ENCODE data around the gene SYPL2.

SYPL2 gene

DNA sequence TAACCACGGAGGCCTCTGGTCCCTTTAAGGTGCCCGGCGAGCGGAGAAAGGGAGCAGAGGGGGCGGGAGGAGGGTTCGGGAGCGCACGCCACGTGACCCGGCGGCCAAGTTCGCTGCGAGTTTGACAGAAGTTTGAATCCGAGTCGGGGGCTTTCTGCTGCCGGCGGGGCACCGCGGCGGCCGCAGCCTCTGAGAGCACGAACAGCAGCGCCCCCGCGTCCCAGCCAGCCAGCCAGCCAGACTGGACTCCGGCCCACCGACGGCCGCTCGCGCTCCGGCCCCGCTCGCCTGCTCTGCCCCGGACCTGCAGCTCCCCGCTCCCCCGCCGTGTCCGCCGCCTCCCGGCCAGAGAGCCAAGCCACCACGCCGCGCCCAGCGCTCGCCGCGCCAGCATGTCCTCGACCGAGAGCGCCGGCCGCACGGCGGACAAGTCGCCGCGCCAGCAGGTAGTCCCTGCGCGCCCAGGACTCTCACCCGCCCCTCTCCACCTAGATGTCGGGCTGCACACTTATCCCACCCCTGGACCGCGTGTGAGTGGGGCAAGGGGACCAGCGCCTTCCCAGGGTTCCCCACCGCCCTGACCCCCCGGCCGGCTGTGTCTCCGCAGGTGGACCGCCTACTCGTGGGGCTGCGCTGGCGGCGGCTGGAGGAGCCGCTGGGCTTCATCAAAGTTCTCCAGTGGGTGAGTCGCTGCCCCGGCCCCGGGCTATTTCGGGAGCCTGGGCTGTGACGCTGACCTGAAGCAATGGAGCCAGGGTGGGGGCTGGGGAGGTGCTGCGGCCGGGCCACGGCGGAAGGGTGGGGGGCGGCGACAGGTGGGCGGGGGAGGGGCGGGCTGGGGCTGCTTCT lies at the start of gene SYPL2:
TSS of gene SYPL2 (plus strand) at position 95 of the 849 bp plus-strand sequence. CDS start at position 393, 298 bp downstream.
- Histone ChIP-seq H3K27me3 (ENCODE audit: insufficient read depth, low read length, poor library complexity, severe bottlenecking) (no peaks in the 10 kb centered on the region), H2AFZ (ENCODE audit: low read length) (no peak within 1 kb of the TSS), H3K4me3 (ENCODE audit: low read length, poor library complexity, severe bottlenecking) (no peak within 1 kb of the TSS)

DNA sequence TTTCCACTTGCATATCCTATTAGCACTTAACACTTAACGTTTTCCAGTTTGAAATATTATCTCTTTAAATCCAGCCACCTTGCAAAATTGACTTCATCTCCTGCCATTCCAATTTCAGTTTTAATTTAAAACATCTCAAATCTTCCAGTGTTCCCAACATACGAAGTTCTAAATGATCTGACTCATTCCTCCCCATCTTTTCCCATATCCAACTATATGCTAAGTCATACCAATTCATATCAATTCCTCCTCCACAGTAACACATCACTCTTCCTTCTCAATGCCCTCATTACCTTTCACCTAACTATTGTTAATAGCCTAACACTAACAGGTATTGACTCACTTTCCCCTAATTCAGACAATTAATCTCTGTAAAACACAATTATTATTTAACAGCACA lies 42.8 kb upstream of the SYPL2 start:
- Histone ChIP-seq H3K4me2 (ENCODE audit: low read depth, low read length, poor library complexity, severe bottlenecking) (peak overlapping the region; percentile 93), H3K79me2 (ENCODE audit: insufficient read depth, low read length) (peaks cover 59% of the 10 kb centered on the region)

More for the DNA sequence above, at the start of gene SYPL2:
- no peak within 1 kb of the TSS for H3K4me2 ChIP-seq (ENCODE audit: low read depth, low read length, poor library complexity, severe bottlenecking)
- H3K9me2 ChIP-seq (replicated peaks; ENCODE audit: low read depth, low read length) = no peaks in the 10 kb centered on the region
- peaks cover 2% of the 10 kb centered on the region for H3K4me1 ChIP-seq (ENCODE audit: insufficient read depth, low read length, poor library complexity, severe bottlenecking)
- H3F3A ChIP-seq (ENCODE audit: low read depth) = no peaks in the 10 kb centered on the region
- H3K9me3 ChIP-seq (ENCODE audit: insufficient read depth, low read depth, low read length) = no peaks in the 10 kb centered on the region
- H4K20me1 ChIP-seq (ENCODE audit: insufficient read depth, low read length, poor library complexity, severe bottlenecking) = no peaks in the 10 kb centered on the region
- no peak for TF ChIP-seq EZH2phosphoT487 (IDR thresholded peaks at IDR 0.05; ENCODE audit: borderline replicate concordance)
- TF ChIP-seq, protein P1, sequence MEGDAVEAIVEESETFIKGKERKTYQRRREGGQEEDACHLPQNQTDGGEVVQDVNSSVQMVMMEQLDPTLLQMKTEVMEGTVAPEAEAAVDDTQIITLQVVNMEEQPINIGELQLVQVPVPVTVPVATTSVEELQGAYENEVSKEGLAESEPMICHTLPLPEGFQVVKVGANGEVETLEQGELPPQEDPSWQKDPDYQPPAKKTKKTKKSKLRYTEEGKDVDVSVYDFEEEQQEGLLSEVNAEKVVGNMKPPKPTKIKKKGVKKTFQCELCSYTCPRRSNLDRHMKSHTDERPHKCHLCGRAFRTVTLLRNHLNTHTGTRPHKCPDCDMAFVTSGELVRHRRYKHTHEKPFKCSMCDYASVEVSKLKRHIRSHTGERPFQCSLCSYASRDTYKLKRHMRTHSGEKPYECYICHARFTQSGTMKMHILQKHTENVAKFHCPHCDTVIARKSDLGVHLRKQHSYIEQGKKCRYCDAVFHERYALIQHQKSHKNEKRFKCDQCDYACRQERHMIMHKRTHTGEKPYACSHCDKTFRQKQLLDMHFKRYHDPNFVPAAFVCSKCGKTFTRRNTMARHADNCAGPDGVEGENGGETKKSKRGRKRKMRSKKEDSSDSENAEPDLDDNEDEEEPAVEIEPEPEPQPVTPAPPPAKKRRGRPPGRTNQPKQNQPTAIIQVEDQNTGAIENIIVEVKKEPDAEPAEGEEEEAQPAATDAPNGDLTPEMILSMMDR (conservative IDR thresholded peaks at IDR 0.05; ENCODE audit: low read length) = no peak
- no peak within 1 kb of the TSS for H3K9ac ChIP-seq (ENCODE audit: low read depth, low read length, poor library complexity, severe bottlenecking)
- no peaks in the 10 kb centered on the region for H3K79me2 ChIP-seq (ENCODE audit: insufficient read depth, low read length)
- H3K36me3 ChIP-seq (ENCODE audit: insufficient read depth, low read length) = no peaks in the 10 kb centered on the region

DNA sequence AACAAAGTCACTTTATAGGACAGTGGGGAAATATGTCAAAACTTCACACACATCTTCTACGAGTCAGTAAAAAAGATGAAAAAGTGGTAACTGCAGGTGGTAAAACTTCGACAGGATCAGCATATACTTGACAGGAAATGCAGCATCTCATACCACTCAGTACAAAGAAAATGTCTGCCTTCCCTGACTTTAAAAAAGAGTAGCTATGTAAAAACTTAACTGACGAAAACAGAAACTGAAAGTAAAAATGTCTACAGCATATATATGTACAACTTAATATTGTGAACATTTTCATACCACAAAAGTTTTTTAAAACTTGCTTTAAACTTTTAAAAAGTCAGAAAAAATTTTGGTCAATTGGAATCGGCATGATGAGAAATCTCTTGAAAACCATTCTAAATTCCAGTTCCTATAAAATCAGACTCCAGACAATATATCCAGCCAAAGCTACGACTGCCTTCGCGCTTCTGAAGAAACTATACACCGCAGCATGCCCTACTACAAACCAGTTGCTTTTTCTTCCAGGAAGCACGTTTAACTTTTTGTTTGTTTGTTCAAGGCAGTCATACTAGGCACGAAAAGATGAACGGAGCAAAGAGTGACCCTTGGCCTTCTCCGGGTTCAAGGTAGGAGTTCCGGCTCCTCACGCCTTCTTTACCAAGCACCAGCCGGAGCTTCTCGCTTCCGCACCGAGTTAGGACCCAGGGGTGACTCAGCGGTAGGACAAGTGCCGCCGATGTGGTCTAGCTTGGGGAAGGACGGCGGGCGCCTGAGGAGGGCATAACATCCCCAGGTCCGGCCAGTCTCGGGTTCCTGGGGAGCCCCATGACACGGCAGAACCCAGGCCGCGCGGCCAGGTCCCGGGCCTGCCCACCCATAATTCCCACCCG lies 40.7 kb upstream of the SYPL2 start:
- Histone ChIP-seq H3K79me2 (ENCODE audit: insufficient read depth, low read length) (peaks cover 58% of the 10 kb centered on the region), H3K9me2 (replicated peaks; ENCODE audit: low read depth, low read length) (no peaks in the 10 kb centered on the region), H3K9me3 (ENCODE audit: insufficient read depth, low read depth, low read length) (no peaks in the 10 kb centered on the region), H3K4me2 (ENCODE audit: low read depth, low read length, poor library complexity, severe bottlenecking) (peak overlapping the region; percentile 93), H3K36me3 (ENCODE audit: insufficient read depth, low read length) (peaks cover 10% of the 10 kb centered on the region; the same call in 1 of the 2 replicates), H3K4me3 (ENCODE audit: low read length, poor library complexity, severe bottlenecking) (peak overlapping the region; percentile 98), H3K4me1 (ENCODE audit: insufficient read depth, low read length, poor library complexity, severe bottlenecking) (peaks cover 34% of the 10 kb centered on the region), H3F3A (ENCODE audit: low read depth) (peaks cover 4% of the 10 kb centered on the region), H4K20me1 (ENCODE audit: insufficient read depth, low read length, poor library complexity, severe bottlenecking) (peaks cover 18% of the 10 kb centered on the region), H3K9ac (ENCODE audit: low read depth, low read length, poor library complexity, severe bottlenecking) (peak overlapping the region; percentile 82), H2AFZ (ENCODE audit: low read length) (peak overlapping the region; percentile 61), H3K27me3 (ENCODE audit: insufficient read depth, low read length, poor library complexity, severe bottlenecking) (peaks cover 4% of the 10 kb centered on the region)
- no peak for TF ChIP-seq EZH2phosphoT487 (IDR thresholded peaks at IDR 0.05; ENCODE audit: borderline replicate concordance)
- TF ChIP-seq, protein P1 (conservative IDR thresholded peaks at IDR 0.05; ENCODE audit: low read length) = no peak

More for the DNA sequence above, 42.8 kb upstream of the SYPL2 start:
- Histone ChIP-seq H3K9me2 (replicated peaks; ENCODE audit: low read depth, low read length) (no peaks in the 10 kb centered on the region), H4K20me1 (ENCODE audit: insufficient read depth, low read length, poor library complexity, severe bottlenecking) (peaks cover 18% of the 10 kb centered on the region), H3K4me1 (ENCODE audit: insufficient read depth, low read length, poor library complexity, severe bottlenecking) (peaks cover 34% of the 10 kb centered on the region), H3K36me3 (ENCODE audit: insufficient read depth, low read length) (peaks cover 22% of the 10 kb centered on the region), H3K9me3 (ENCODE audit: insufficient read depth, low read depth, low read length) (no peaks in the 10 kb centered on the region), H2AFZ (ENCODE audit: low read length) (no peak overlapping the region), H3K9ac (ENCODE audit: low read depth, low read length, poor library complexity, severe bottlenecking) (no peak overlapping the region), H3K27me3 (ENCODE audit: insufficient read depth, low read length, poor library complexity, severe bottlenecking) (peaks cover 4% of the 10 kb centered on the region), H3F3A (ENCODE audit: low read depth) (peaks cover 4% of the 10 kb centered on the region), H3K4me3 (ENCODE audit: low read length, poor library complexity, severe bottlenecking) (peak overlapping the region; percentile 28)
- TF ChIP-seq EZH2phosphoT487 (IDR thresholded peaks at IDR 0.05; ENCODE audit: borderline replicate concordance) = no peak
- TF ChIP-seq, protein P1 (conservative IDR thresholded peaks at IDR 0.05; ENCODE audit: low read length) = no peak

Measured in Loucy (cell line).